CD4-positive, alpha-beta T cell treated with Interleukin-4 for 1 hour (primary cell): ENCODE data around the gene SHC3.
A peak's percentile ranks its signal among the peaks of the same experiment; 100 is the strongest.

Experiments used
- DNase-seq, 2 donors: peaks; one replicate each; pipeline ENCODE4 v3.0.0-alpha.2; 2020 to 2022

SHC3 gene

GRCh38 chr9:89049646-89050045, 129.0 kb downstream of the SHC3 start:
- no peak for DNase-seq

- DNase-seq, result no peak
Measured at GRCh38 chr9:89048616-89049015, 130.0 kb downstream of the SHC3 start.

DNA sequence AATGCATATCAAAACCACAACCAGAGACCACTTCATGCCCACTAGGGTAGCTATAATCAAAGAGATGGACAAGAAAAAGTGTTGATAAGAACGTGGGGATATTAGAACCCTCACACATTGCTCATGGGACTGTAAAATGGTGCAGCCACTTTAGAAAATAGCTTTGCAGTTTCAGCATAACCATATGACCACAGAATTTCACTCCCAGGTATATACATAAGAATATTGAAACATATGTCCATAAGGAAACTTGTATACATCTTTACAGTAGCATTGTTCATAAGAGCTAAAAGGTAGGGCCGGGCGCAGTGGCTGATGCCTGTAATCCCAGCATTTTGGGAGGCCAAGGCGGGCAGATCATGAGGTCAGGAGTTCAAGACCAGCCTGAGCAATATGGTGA, 131.0 kb downstream of the SHC3 start:
- DNase-seq, result no peak

DNA sequence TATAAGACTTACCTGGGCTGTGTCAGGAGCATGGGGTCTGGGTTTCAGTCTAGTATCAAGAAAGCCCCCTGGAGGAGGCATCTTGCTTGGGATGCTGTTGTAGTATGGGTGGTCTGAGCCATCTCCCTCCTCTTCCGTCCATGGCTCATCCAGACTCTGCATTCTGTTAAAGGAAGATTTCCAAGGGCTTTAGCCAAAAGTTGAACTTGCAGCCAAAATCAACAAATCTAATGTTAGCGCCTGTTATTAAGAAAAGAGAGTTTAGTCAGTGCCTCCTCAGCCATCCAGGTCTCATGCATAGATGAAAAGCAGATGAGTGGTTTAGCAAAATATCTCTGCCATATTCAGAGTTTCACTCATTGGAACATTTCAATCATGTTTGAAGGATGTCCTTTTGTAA, 131.8 kb downstream of the SHC3 start:
- no peak for DNase-seq

DNA sequence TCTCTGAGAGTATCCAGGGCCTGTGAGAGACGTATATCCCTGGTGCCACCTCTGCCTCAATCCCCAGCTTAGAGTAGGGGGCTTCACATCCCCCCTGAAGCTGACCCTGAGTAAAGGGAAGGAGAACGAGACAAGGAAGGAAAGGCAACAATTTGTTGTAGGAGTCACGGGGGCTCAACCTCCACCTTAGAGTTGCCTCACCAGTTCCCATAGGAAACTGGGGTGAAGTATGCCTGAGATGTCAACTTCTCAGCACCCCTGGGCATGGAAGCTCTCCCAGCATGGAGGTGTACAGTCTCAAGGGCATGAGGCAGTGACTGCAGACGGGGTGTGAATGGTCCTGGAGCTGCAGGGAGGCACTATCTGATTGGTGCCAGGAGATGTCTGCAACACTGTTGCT, 133.7 kb downstream of the SHC3 start:
- DNase-seq, result no peak

DNA sequence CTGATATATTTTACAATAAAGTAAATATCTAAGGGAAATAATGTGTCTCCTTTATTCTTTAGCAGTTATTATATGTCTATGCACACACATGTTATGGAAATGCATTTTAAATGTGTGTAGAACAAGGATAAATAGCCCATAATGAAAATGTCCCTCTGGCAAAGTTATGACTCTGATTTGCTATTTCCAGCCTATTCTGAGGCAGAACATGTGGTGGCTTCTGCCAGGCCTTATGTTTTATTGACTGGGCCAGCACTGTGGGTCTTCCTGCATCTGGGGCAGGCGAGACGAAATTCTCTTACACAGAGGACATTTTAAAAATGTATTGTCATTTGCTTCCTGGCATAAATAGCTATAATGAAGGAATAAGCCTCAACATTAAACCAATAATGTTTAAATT, 134.5 kb downstream of the SHC3 start:
- no peak for DNase-seq

DNA sequence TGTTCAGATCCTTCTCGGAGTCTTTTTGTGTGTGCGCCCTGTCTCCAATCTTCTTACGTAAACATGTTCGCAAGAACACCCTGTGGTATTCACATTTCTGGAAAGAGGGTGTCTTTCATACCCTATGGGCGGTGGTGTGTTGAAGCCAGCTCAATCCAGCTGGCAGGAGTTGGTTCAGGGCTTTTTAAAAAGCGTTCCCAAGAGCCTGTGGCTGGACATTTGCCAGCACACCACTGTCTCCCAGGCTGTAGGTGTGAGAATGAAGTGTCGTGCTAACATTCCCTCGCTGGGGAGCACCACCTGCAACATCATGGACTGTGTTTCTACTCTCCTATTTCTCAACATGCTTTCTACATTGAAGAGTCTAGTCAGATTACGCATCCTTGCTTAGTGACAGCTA, 135.6 kb downstream of the SHC3 start:
- DNase-seq, result no peak

DNA sequence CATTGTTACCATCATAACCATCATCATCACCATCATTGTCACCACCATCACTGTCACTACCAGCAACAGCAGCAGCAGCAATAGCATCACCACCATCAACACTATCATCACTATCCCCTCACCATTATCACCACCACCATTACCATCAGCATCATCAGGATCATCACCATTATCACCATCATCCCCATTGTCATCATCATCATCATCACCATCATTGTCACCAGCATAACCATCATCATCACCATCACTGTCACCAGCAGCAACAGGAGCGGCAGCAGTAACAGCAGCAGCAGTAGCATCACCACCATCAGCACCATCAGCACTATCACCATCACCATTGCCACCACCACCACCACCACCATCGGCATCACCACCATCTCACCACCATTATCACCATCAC, 139.0 kb downstream of the SHC3 start:
- DNase-seq, result no peak

GRCh38 chr9:89039104-89039465, 139.5 kb downstream of the SHC3 start:
- DNase-seq, result no peak

GRCh38 chr9:89038382-89039103, 140.1 kb downstream of the SHC3 start:
- DNase-seq, result no peak

GRCh38 chr9:89037891-89038290, 140.7 kb downstream of the SHC3 start:
- DNase-seq, result no peak

DNA sequence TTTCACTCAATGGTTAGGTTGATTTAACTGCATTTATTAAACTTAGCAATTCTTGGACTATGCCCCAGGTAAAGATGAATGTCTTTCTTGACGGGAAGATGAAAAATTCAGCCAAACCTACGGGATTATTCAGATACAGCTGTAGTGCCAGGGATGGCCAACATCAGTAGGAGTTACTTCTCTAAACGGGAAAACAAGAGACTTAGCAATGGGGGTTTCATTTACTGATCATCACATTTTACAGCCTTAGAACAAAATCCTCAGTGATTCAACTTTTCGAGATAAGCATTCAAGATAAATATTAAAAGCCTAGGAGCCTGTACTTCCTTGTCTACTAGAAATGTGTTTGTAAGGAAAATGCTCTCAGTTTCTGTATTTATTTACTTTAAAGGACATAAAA, 141.3 kb downstream of the SHC3 start:
- DNase-seq, result no peak

GRCh38 chr9:89036891-89037290, 141.7 kb downstream of the SHC3 start:
- peak; percentile 11 to 57 for DNase-seq

GRCh38 chr9:89036383-89036782, 142.2 kb downstream of the SHC3 start:
- peak in 1 of 2 donors; percentile 22 for DNase-seq

- DNase-seq, result no peak
Measured at GRCh38 chr9:89032661-89033060, 146.0 kb downstream of the SHC3 start.

- no peak for DNase-seq
Measured at GRCh38 chr9:89032173-89032572, 146.4 kb downstream of the SHC3 start.

DNA sequence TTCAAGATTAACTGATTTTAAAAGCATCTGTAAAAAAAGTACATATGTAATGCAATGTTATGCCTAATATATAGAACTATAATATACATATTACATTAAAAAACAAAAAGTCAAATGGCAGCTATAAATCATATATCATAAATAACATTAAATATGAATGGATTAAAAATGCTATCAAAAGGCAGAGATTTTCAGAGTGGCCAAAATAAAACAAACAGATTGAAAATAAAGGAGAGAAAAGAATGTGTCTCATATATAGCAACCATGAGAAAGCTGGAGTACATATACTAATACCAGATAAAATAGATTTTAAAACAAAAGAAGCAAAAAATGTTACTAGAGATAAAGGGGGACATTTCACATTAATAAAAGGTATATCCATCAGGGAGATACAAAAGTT, 148.8 kb downstream of the SHC3 start:
- no peak for DNase-seq

GRCh38 chr9:89026876-89027275, 151.7 kb downstream of the SHC3 start:
- no peak for DNase-seq

- no peak for DNase-seq
Measured at GRCh38 chr9:89025553-89025952, 153.1 kb downstream of the SHC3 start.

DNA sequence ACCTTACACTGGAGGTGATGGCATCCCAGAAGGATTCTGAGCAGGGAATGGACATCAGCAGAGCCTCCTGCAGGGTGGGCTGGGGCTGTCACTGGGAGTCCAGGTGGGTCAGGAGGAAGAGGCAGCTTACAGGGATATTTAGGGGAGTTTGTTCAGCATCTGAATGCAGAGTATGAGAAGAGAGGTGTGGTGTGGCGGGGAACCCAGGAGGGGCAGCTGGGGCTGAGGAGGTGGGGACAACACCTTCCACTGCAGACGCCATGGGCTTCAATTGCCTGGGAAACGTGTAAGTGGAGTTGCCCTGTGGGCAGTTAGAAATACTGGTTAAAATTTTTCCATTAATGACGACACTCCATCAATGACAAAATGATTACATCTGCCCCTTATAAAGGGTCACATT, 153.9 kb downstream of the SHC3 start:
- no peak for DNase-seq

- DNase-seq, result no peak
Measured at GRCh38 chr9:89023740-89024139, 154.9 kb downstream of the SHC3 start.

GRCh38 chr9:89022902-89023301, 155.7 kb downstream of the SHC3 start:
- DNase-seq, result no peak

DNA sequence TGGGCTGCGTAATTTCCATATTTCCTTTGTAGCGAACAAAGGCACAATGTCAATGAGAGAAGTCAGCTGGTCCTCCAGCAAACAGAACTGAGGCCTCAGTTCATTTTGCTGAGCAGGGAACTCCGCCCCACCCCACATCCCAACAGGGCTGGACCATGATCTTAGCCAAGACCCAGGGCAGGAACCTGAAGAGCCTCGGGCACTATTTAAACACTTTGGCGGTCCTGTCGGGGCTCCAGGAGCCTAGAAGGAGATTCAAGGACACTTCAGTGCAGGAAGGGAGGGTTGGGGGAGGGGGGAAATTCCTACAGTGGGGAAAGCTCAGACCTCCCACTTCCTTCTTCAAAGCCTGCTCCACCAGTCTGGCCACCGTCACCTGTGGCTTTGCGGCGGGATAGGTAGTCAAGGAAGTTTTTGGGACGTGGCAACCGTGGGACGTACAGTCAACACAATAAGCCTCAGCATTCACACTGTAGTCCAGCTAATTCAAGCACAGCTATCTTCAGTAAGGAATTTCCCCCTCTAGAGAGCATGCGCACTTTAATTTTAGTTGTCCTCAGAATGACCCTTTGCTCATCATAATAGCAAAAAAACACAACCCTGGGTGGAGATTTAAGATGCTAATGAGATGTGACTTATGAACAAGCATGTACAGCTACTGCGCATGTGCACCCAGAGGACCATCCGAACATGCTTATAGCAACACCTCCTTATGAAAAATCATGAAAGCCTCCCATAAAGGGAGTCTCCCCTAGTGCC, 156.4 kb downstream of the SHC3 start:
- no peak for DNase-seq

GRCh38 chr9:89021154-89021803, 157.3 kb downstream of the SHC3 start:
- no peak for DNase-seq
